ENCODE data around the gene TMEM107.

Gene TMEM107

GRCh38 chr17:8123695-8124349 is 52.4 kb downstream of the TMEM107 start, which contains the start of gene HES7 (continued):
- peak; percentile 43; the same call in 1 of the 2 replicates for TF ChIP-seq ZNF391 (tag by site-specific recombination; IDR thresholded peaks at IDR 0.05; ENCODE audit: borderline replicate concordance, low read depth)
- TF ChIP-seq ZNF221 (tag by site-specific recombination; IDR thresholded peaks at IDR 0.05; ENCODE audit: borderline replicate concordance): no peak
- no peak; the same call in 1 of the 2 replicates for TF ChIP-seq REST (tag by site-specific recombination; IDR thresholded peaks at IDR 0.05)
- peak; percentile 59 for TF ChIP-seq IKZF3 (tag by site-specific recombination; IDR thresholded peaks at IDR 0.05)
- TF ChIP-seq ZNF174 (tag by site-specific recombination; IDR thresholded peaks at IDR 0.05): no peak
- no peak for TF ChIP-seq ZBTB21 (tag by site-specific recombination; IDR thresholded peaks at IDR 0.05)
- TF ChIP-seq ZNF335 (tag by site-specific recombination; conservative IDR thresholded peaks at IDR 0.05): peak; percentile 78; the same call in 1 of the 2 replicates
- 0 out of 2 replicates have a peak, but pooled peaks have one; percentile 31 for TF ChIP-seq ZNF561 (tag by site-specific recombination; IDR thresholded peaks at IDR 0.05; ENCODE audit: borderline replicate concordance)
- no peak for TF ChIP-seq ZNF292 (tag by site-specific recombination; IDR thresholded peaks at IDR 0.05; ENCODE audit: borderline replicate concordance, low read depth)
- TF ChIP-seq GLI4 (tag by site-specific recombination; IDR thresholded peaks at IDR 0.05): no peak
- TF ChIP-seq ZNF211 (tag by site-specific recombination; IDR thresholded peaks at IDR 0.05; ENCODE audit: low read depth): no peak
- peak; percentile 25; the same call in 1 of the 2 replicates for TF ChIP-seq ZEB2 (tag by site-specific recombination; IDR thresholded peaks at IDR 0.05)
- TF ChIP-seq ZNF600 (tag by site-specific recombination; IDR thresholded peaks at IDR 0.05): peak; percentile 96
- TF ChIP-seq KLF1 (tag by site-specific recombination; IDR thresholded peaks at IDR 0.05): peak; percentile 70
- no peak for TF ChIP-seq ZNF776 (tag by site-specific recombination; IDR thresholded peaks at IDR 0.05; ENCODE audit: borderline replicate concordance)
- peak; percentile 58; the same call in 1 of the 2 replicates for TF ChIP-seq ZNF501 (tag by site-specific recombination; IDR thresholded peaks at IDR 0.05)
- peak; percentile 76 for TF ChIP-seq GLIS2 (tag by site-specific recombination; IDR thresholded peaks at IDR 0.05)
- TF ChIP-seq ZNF704 (tag by site-specific recombination; IDR thresholded peaks at IDR 0.05): no peak
- peak; percentile 99 for TF ChIP-seq ZBTB20 (tag by site-specific recombination; IDR thresholded peaks at IDR 0.05)
- TF ChIP-seq ZNF76 (tag by site-specific recombination; IDR thresholded peaks at IDR 0.05; ENCODE audit: borderline replicate concordance, low read depth): peak; percentile 63
- peak; percentile 58 for TF ChIP-seq SP7 (tag by site-specific recombination; IDR thresholded peaks at IDR 0.05)
- no peak for TF ChIP-seq ZNF510 (tag by site-specific recombination; IDR thresholded peaks at IDR 0.05; ENCODE audit: insufficient replicate concordance)
- TF ChIP-seq ZNF639 (tag by site-specific recombination; IDR thresholded peaks at IDR 0.05): no peak
- no peak for TF ChIP-seq TSHZ1 (tag by site-specific recombination; IDR thresholded peaks at IDR 0.05; ENCODE audit: borderline replicate concordance)
- no peak for TF ChIP-seq ZNF560 (tag by site-specific recombination; IDR thresholded peaks at IDR 0.05; ENCODE audit: borderline replicate concordance)
- peak; percentile 8; the same call in 1 of the 2 replicates for TF ChIP-seq ZNF596 (tag by site-specific recombination; IDR thresholded peaks at IDR 0.05)
